Activated T-cell treated with anti-CD3 and anti-CD28 coated beads, Interleukin-2, amount 50 U/mL, for 1 hour (primary cell): ENCODE measurements around the gene WFDC10B.
"Not testable (repeated sequence)": the region's sequence is repeated elsewhere in the genome, so short reads cannot be mapped to it uniquely, and the experiment has no call there.

Source experiments
- DNase-seq: peaks from one replicate; pipeline ENCODE4 v3.0.0-alpha.2; 2020

Gene WFDC10B

DNA sequence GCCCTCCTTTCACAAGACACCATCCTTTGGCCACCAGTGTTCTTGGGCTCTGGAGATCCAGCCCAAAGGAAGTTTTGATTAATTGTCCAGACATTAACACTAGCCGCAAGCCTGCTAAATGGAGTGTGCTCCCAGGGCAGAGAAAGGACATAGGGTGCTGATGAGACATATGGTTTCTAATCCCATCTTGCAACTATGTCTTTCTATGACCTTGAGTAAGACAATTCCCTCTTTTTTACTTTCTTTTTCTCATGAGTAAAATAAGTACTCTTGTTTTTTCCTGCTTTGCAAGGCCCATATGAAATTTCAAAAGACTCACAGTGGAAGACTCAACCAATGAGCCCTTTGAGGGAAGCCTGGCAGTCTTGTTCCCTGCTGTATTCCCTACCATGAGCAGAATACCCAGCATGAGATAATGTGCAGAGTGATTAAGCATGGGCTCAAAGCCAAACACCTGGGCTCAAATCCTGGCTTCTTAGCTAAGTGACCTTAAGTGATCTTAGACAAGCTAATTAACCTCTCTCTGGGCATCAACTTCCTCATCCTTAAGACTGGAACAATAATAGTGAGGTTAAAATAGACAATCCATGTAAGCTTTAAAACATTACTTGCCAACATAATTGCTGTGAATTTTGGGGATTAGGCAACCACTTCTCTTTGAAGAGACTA, at the start of gene WFDC10B:
Gene WFDC10B, minus strand, starts transcription at position 51 of the 669 bp plus-strand sequence. CDS start 19,027 bp downstream, outside the sequence.
- DNase-seq: no peak

DNA sequence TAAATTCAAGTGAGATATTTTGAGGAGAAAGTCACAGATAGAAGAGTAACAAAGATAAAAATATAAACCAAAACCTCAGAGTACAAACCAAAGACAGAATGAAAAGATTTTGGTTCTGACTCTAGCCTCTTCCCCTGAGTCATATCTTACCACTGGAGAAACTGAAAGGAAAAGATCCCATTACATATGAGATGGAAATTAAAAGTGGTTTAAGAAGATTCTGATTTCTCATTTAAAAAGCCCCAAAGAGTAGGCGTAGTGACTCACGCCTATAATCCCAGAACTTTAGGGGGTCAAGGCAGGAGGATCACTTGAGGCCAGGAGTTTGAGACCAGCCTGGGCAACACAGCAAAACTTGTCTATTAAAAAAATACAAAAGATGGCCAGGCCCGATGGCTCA, 47.9 kb upstream of the WFDC10B start:
- DNase-seq: no peak

GRCh38 chr20:45751721-45752120, 46.9 kb upstream of the WFDC10B start:
- DNase-seq: no peak

DNA sequence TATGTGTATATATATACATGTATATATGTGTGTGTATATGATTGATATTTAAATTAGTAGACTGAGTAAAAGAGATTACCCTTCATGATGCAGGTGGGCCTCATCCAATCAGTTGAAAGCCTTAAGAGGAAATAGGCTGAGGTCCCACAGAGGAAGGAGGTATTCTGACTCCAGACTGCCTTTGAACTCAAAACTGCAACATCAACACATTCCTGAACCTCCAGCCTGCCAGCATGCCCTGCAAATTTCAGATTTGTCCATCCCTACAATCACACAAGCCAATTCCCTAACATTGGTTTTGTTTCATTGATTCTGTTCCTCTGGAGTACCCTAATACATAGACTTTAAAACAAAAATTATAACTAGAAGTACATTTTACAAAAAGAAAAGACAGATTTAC, 40.2 kb upstream of the WFDC10B start:
- no peak for DNase-seq

GRCh38 chr20:45742596-45742995, 37.8 kb upstream of the WFDC10B start:
- DNase-seq: no peak

GRCh38 chr20:45735988-45736387, 31.2 kb upstream of the WFDC10B start:
- no peak for DNase-seq

DNA sequence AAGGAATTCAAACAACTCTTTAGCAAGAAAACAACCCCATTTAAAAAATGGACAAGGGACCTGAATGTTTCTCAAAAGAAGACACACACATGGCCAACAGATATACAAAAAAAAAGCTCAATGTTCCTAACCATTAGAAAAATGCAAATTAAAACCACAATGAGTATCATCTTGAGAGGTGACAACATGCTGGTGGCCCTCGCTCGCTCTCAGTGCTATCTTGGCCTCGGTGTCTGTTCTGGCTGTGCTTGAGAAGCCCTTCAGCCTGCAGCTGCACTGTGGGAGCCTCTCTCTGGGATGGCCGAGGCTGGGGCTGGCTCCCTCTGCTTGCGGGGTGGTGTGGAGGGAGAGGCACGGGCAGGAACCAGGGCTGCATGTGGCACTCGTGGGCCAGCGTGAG, 30.7 kb upstream of the WFDC10B start:
- no peak for DNase-seq

DNA sequence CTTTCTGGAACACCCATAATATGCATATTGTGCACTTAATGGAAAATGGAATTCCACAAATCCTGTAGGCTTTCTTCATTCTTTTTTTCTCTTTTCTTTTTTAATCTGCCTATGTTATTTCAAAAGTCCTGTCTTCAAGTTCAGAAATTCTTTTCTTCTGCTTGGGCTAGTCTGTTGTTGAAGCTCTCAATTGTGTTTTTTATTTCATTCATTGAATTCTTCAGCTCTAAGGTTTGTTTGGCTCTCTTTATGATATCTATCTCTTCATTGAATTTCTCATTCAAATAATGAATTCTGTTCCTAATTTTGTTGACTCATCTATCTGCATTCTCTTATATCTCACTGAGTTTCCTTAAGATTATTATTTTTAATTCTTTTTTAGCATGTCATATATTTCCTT, 27.4 kb upstream of the WFDC10B start:
- DNase-seq: no peak

DNA sequence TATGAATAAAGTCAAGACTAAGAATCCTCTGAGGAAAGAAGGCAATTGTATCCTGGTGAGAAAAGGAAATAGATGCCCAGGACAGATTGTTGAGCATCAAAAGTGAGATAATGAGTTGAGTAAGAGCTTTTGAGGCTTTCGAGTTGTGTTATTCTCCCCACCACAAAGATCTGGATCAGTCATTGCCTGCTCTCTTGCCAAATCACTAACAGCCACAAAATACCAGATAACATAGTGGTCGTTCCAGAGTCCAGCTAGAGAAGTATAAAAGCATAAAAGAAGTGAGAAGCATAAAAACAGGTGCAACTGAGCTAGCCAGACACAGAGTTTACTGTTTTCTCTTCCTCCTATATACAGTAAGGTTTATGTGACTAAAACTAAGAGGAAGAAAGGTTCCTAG, 22.2 kb upstream of the WFDC10B start:
- no peak for DNase-seq

GRCh38 chr20:45725134-45725533, 20.3 kb upstream of the WFDC10B start:
- DNase-seq: no peak

DNA sequence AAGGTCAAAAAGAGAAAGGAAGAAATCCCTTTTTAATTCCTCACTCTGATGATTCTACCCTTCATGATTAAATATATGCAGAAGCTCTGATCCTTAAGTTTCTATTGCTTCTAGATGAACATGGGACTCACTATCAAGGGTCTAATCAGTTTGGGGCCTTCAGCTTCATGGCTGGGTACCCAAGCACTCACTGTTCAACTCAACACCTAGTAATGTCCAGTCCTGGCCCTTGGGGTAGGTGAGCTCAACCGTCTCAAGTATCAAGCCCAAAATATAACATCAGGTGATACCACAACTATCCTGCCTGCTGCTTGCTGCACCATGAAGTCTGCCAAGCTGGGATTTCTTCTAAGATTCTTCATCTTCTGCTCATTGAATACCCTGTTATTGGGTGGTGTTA, 17.2 kb upstream of the WFDC10B start, which contains the start of gene SPINT4:
Gene SPINT4, plus strand, starts transcription at position 301 of the 400 bp plus-strand sequence. Its CDS starts 21 bp downstream, at position 322.
- no peak for DNase-seq

- DNase-seq: not testable (repeated sequence)
Observed at GRCh38 chr20:45716141-45716688, 11.4 kb upstream of the WFDC10B start.

DNA sequence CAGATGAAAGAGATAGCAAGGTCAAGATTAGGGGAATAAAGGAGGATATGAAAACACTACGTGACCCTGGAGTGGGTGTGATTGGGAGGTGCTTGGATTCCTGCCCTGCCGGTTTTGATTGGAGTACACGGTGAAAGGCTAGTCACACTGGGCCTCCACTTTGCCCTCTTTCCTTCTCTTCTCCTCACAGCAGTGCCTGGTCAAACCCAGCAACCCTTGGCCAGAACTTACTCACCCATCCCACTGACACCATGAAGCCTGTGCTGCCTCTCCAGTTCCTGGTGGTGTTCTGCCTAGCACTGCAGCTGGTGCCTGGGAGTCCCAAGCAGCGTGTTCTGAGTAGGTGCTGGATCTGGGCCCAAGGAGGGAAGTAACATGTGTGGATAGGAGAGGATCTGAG, 2.9 kb downstream of the WFDC10B start, which contains the start of gene WFDC13:
Gene WFDC13, plus strand, starts transcription at position 166 of the 400 bp plus-strand sequence. Its CDS starts 86 bp downstream, at position 252.
- no peak for DNase-seq

DNA sequence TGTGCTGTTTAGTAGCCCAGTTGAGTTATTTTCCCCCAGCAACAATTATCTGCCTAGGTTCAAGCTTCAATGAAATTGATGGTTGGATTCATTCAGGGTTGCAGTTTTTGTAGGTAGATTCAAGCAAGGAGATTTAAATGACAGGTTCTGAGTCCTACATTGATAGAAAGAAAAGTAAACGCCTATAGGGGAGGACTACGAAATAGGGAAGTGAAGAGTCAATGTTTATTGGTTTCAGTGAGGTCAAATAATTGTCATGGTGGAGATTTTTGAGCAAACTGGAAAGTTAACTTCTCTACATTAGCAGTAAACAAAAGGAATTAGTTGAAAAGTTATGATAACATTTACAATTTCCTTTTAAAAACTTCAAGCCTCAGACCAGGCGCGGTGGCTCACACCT, 3.7 kb downstream of the WFDC10B start:
- DNase-seq: no peak

- DNase-seq: no peak
Observed at GRCh38 chr20:45695496-45695895, 9.3 kb downstream of the WFDC10B start.

DNA sequence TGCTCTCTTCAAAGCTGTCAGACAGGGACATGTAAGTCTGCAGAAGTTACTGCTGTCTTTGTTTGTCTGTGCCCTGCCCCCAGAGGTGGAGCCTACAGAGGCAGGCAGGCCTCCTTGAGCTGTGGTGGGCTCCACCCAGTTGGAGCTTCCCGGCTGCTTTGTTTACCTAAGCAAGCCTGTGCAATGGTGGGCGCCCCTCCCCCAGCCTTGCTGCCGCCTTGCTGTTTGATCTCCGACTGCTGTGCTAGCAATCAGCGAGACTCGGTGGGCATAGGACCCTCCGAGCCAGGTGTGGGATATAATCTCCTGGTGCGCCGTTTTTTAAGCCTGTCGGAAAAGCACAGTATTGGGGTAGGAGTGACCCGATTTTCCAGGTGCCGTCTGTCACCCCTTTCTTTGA, 11.5 kb downstream of the WFDC10B start:
- DNase-seq: not testable (repeated sequence)

DNA sequence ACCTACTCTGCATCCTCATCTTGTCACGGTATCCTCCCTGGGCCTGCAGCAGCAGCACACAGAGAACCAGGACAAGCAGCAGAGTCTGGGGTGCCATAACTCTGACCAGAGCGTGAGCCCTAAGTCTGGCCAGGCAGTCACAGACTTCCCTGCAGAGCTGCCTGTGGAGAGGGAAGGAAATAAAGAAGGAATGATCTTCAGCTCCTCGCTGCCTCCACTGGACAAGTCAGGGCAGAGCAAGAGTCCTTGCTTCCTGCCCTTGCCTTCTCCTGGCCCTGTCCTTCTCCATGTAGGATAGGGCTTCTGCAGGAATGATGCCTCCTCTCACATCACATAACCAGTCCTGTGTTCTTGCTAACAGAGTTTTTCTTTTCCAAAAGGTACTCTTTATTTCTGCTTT, 18.9 kb downstream of the WFDC10B start:
- DNase-seq: no peak

GRCh38 chr20:45679650-45680049, 25.2 kb downstream of the WFDC10B start:
- DNase-seq: no peak

DNA sequence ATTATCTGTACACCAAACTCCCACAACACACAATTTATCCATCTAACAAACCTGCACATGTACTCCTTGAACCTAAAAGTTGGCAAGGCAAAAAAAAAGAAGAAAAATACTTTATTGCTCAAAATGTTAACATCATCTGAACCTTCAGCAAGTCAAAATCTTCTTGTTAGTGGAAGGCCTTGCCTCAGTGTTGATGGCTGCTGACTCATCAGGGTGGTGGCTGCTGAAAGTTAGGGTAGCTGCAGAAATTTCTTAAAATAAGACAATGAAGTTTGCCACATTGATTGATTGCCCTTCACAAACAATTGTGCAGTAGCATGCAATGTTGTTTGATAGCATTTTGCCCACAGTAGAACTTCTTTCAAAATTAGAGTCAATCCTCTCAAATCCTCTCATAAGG, 32.1 kb downstream of the WFDC10B start:
- no peak for DNase-seq

DNA sequence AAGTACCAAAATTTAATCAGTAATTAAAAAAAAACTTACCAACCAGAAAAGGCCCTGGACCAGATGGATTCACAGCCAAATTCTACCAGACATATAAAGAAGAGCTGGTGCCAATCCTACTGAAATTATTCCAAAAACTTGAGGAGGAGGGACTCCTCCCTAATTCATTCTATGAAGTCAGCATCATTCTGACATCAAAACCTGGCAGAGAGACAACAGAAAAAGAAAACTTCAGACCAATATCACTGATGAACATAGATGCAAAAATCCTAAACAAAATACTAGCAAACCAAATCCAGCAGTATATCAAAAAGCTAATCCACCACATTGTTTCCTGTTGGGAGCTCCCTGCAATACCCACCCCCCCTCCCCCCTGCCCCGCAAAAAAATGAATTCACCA, 34.7 kb downstream of the WFDC10B start, which contains the start of gene WFDC11:
Gene WFDC11, minus strand, starts transcription at position 101 of the 400 bp plus-strand sequence. CDS start 19,639 bp downstream, outside the sequence.
- DNase-seq: no peak

DNA sequence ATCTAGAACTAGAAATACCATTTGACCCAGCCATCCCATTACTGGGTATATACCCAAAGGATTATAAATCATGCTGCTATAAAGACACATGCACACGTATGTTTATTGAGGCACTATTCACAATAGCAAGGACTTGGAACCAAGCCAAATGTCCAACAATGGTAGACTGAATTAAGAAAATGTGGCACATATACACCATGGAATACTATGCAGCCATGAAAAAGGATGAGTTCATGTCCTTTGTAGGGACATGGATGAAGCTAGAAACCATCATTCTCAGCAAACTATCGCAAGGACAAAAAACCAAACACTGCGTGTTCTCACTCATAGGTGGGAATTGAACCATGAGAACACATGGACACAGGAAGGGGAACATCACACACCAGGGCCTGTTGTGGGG, 47.8 kb downstream of the WFDC10B start:
- not testable (repeated sequence) for DNase-seq

- not testable (repeated sequence) for DNase-seq
Observed at GRCh38 chr20:45651726-45652125, 53.1 kb downstream of the WFDC10B start.

DNA sequence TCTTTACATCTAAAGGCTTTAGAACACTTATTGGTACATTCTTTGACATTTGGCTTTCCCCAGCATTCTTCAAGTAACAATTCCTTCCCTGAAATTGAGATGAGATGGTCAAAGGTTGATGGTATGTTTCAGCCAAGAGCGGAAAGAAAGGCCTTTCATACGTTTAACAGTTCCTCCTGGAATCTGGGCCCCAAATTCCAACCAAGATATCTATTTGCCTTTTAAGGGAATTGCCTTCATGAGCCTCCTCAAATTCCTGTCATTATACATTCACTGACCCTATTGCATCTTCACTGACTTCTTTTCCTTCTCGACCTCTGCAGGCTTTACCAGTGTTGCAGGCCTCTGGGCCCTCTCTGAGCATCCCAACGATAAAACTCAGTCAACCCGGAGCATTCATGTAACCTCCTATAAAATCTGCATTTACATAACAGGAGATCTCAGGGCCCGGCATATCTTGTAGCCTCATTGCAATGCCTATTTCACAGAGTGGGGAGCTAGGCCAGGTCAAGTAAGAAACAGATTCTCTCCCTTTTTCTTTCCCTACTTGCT, 55.4 kb downstream of the WFDC10B start:
- DNase-seq: no peak

GRCh38 chr20:45647441-45648050, 57.3 kb downstream of the WFDC10B start:
- DNase-seq: no peak
